HEK293T (cell line): Measurements from ENCODE around the gene DNAI2.

Experiments
- CTCF ChIA-PET: fragments of 350-600 bp; formaldehyde crosslinking; extraction: SDS; loops from one replicate; lab custom pipeline; 2021; ENCODE audit warnings: antibody characterized with exemption, inconsistent platforms; lab: Yijun Ruan, JAX
- POLR2A ChIA-PET: fragments of 350-600 bp; formaldehyde crosslinking; extraction: SDS; loops from one replicate; lab custom pipeline; 2020; ENCODE audit warnings: antibody characterized with exemption, inconsistent platforms; lab: Yijun Ruan, JAX
- DNase-seq: peaks from one replicate; pipeline ENCODE4 v3.0.0; 2012; ENCODE audit warnings: mixed read lengths; ENCODE audit errors: extremely low spot score
- ARNT ChIP-seq: fragments of 450-650 bp; IDR thresholded peaks from 2 replicates; pipeline ENCODE4 v1.6.1; 2017; ENCODE audit warnings: mild to moderate bottlenecking
- BHLHE40 ChIP-seq: fragments of 450-650 bp; IDR thresholded peaks from 2 replicates; pipeline ENCODE4 v1.6.1; 2016; ENCODE audit warnings: mild to moderate bottlenecking, moderate library complexity, borderline replicate concordance
- CTBP1 ChIP-seq: fragments of 450-650 bp; IDR thresholded peaks from 2 replicates; pipeline ENCODE4 v1.6.1; 2016; ENCODE audit warnings: borderline replicate concordance
- ELF4 ChIP-seq: fragments of 450-650 bp; IDR thresholded peaks from 2 replicates; pipeline ENCODE4 v1.6.1; 2017; ENCODE audit warnings: antibody characterized with exemption
- FOXA1 ChIP-seq: fragments of 450-650 bp; IDR thresholded peaks from 2 replicates; pipeline ENCODE4 v1.6.1; 2016; ENCODE audit warnings: mild to moderate bottlenecking
- FOXK2 ChIP-seq: fragments of 450-650 bp; IDR thresholded peaks from 2 replicates; pipeline ENCODE4 v1.6.1; 2016; ENCODE audit warnings: mild to moderate bottlenecking
- FOXM1 ChIP-seq: fragments of 450-650 bp; IDR thresholded peaks from 2 replicates; pipeline ENCODE4 v1.6.1; 2017; ENCODE audit warnings: mild to moderate bottlenecking, borderline replicate concordance
- HDGF ChIP-seq: fragments of 450-650 bp; IDR thresholded peaks from 2 replicates; pipeline ENCODE4 v1.6.1; 2017; ENCODE audit warnings: antibody characterized with exemption, borderline replicate concordance
- L3MBTL2 ChIP-seq: fragments of 450-650 bp; conservative IDR thresholded peaks from 2 replicates; pipeline ENCODE4 v1.6.1; 2016; ENCODE audit warnings: mild to moderate bottlenecking
- LEF1 ChIP-seq: fragments of 450-650 bp; IDR thresholded peaks from 2 replicates; pipeline ENCODE4 v1.6.1; 2017; ENCODE audit warnings: mild to moderate bottlenecking, borderline replicate concordance
- NFRKB ChIP-seq: fragments of 450-650 bp; IDR thresholded peaks from 2 replicates; pipeline ENCODE4 v1.6.1; 2016; ENCODE audit warnings: mild to moderate bottlenecking, moderate library complexity
- PKNOX1 ChIP-seq: fragments of 450-650 bp; IDR thresholded peaks from 2 replicates; pipeline ENCODE4 v1.6.1; 2016
- SP1 ChIP-seq: fragments of 450-650 bp; IDR thresholded peaks from 2 replicates; pipeline ENCODE4 v1.6.1; 2017
- SUZ12 ChIP-seq: fragments of 450-650 bp; IDR thresholded peaks from 2 replicates; pipeline ENCODE4 v1.6.1; 2016; ENCODE audit warnings: mild to moderate bottlenecking
- TARDBP ChIP-seq: fragments of 450-650 bp; IDR thresholded peaks from 2 replicates; pipeline ENCODE4 v1.6.1; 2016
- ZNF384 ChIP-seq: fragments of 450-650 bp; IDR thresholded peaks from 2 replicates; pipeline ENCODE4 v1.6.1; 2016

Gene DNAI2

DNA sequence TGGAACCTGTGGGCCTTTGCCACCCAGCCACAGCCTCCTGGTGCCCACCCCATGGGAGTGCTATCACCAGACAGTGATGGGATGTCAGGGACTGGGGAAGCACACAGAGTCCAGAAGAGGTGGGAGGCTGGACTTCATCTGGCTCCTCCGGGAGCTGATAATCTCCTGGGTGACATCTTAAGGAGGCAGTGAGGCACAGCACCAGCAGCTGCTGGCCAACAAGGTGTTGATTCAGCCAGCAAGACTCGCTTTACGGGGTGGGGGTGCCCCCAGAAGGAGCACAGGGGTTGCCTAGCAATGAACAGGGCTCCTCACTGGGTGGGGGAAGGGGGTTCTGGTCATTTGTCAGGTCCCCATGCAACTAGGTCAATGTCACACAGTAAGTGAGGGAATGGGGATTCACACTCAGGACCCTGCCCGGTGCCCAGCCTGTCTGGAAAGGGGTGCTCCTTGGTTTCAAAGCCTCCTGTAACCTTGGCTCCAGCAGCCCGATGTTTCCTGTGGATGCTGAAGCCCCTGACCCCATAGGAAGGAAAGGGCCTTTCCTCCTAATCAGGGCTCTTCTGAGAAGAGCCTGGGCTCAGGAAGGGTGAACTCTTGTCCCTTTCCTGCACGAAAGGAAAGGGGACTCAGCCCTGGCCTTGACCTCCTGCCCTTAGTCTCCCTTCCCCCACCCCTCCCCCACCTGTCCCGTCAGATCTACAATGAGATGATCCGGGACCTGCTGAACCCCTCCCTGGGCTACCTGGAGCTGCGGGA, 69.7 kb downstream of the DNAI2 start:
- no peak for TF ChIP-seq ZNF384
- no peak for TF ChIP-seq LEF1
- no peak for TF ChIP-seq FOXK2
- TF ChIP-seq ARNT: no peak
- TF ChIP-seq ELF4: no peak
- TF ChIP-seq TARDBP: no peak
- TF ChIP-seq BHLHE40: no peak
- TF ChIP-seq FOXA1: no peak
- no peak for TF ChIP-seq SUZ12
- TF ChIP-seq SP1: no peak
- no peak for TF ChIP-seq FOXM1
- no peak for TF ChIP-seq CTBP1
- TF ChIP-seq NFRKB: no peak
- ChIA-PET CTCF (no interaction called here), POLR2A (no interaction called here)
- DNase-seq: no peak

DNA sequence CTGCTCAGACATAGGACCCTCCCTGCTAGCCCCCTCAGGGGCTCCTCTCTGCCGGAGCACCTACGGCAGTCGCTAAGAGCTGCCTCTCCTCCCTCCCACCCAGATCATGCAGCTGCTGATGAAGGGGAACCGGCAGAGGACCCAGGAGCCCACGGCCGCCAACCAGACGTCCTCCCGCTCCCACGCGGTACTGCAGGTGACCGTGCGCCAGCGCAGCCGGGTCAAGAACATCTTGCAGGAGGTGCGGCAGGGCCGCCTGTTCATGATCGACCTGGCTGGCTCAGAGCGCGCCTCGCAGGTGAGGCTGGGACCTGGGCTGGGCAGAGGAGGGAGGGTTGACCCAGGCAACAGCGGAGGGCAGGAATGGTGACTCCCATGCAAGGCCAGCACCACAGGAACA, 70.6 kb downstream of the DNAI2 start:
- DNase-seq: no peak
- ChIA-PET CTCF (interaction anchor here (1.2 kb wide), 1 partner anchor 23 kb away, joined by 6 read pairs; no protein-coding TSS in a partner anchor), POLR2A (no interaction called here)
- TF ChIP-seq SUZ12 (no peak), PKNOX1 (no peak), BHLHE40 (no peak)

- ChIA-PET CTCF (interaction anchor here (1.2 kb wide), 1 partner anchor 22 kb away, joined by 6 read pairs; no protein-coding TSS in a partner anchor), POLR2A (no interaction called here)
- TF ChIP-seq SP1 (no peak), TARDBP (no peak), ARNT (no peak), HDGF (no peak), L3MBTL2 (no peak), CTBP1 (no peak), FOXK2 (no peak), FOXA1 (no peak), PKNOX1 (no peak), SUZ12 (no peak), FOXM1 (no peak), LEF1 (no peak)
- no peak for DNase-seq
Observed at GRCh38 chr17:74345433-74346241, 71.6 kb downstream of the DNAI2 start.

DNA sequence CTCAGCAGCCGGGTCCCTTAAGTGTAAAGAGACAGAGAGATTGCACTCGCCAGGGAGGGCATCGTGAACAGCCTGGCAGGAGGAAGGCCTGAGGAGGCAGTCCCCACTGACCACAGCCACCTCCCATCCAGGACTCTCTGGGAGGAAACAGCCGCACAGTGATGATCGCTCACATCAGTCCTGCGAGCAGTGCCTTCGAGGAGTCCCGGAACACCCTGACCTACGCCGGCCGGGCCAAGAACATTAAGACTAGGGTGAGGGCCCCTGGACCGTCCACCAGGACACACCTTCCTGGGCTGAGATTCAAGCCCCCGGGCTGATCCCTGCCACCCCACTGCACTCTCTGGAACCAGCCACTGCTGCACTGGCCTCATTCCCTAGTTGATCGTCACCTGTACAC, 73.6 kb downstream of the DNAI2 start:
- ChIA-PET CTCF (no interaction called here), POLR2A (no interaction called here)
- DNase-seq: no peak
- TF ChIP-seq CTBP1 (no peak), FOXM1 (no peak), NFRKB (no peak), ELF4 (no peak), SUZ12 (no peak), TARDBP (no peak), L3MBTL2 (no peak), HDGF (no peak), FOXK2 (no peak), SP1 (no peak), ARNT (no peak), LEF1 (no peak), FOXA1 (no peak)

- TF ChIP-seq TARDBP (no peak), LEF1 (no peak), CTBP1 (no peak), NFRKB (no peak), ZNF384 (no peak)
- POLR2A ChIA-PET: no interaction called here
- CTCF ChIA-PET: no interaction called here
- no peak for DNase-seq
Observed at GRCh38 chr17:74349120-74349519, 75.1 kb downstream of the DNAI2 start.

DNA sequence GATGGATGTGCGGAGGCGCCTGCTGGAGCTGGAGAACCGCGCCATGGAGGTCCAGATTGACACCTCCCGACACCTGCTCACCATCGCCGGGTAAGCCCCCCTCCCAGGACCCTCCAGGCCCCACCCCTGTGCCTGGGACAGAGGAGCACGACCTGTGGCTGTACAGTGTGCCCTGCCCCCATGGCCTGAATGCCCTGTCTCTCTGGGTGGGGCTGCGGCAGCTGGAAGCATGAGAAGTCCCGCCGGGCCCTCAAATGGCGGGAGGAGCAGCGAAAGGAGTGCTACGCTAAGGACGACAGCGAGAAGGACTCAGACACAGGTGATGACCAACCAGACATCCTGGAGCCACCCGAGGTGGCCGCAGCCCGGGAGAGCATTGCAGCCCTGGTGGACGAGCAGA, 76.5 kb downstream of the DNAI2 start:
- TF ChIP-seq HDGF (no peak), LEF1 (no peak), FOXK2 (no peak), SUZ12 (no peak), SP1 (no peak), NFRKB (no peak), PKNOX1 (no peak), ZNF384 (no peak), ELF4 (no peak)
- ChIA-PET CTCF (interaction anchor here (0.6 to 1.0 kb wide), 2 partner anchors 49 to 150 kb away, joined by 3 read pairs; no protein-coding TSS in a partner anchor), POLR2A (no interaction called here)
- DNase-seq: no peak
